HepG2 (cell line): ENCODE results near the gene WNT7A. TPM values are rescaled to one million over a fixed set of nuclear protein-coding genes. Genes with fewer than 3 reads are reported as not detected.
A peak's percentile ranks its signal among the peaks of the same experiment; 100 is the strongest.

Source experiments
- ATAC-seq: fragments of 200-7000 bp; cut with Tn5 transposase; 3 replicates; pipeline ENCODE4 v1.9.1; 2020; ENCODE audit warnings: mild to moderate bottlenecking, moderate library complexity
- BruUV-seq: library from RNA; stranded (reverse); fragments of 400-500 nt; replicated peaks from 2 replicates; lab custom pipeline; 2021; lab: Mats Ljungman, UMichigan
- CTCF ChIA-PET: fragments of 300-600 bp; formaldehyde crosslinking; extraction: SDS; loops from one replicate; lab custom pipeline; 2021; ENCODE audit warnings: low total read pairs, inconsistent platforms, low intra/inter-chr PET ratio; lab: Yijun Ruan, JAX
- POLR2A ChIA-PET: fragments of 350-600 bp; sonication (Branson Sonifier 250); formaldehyde crosslinking; loops from one replicate; lab custom pipeline; 2020; ENCODE audit warnings: antibody characterized with exemption, inconsistent platforms; lab: Yijun Ruan, JAX
- DNase-seq: peaks from one replicate; pipeline ENCODE4 v3.0.0-alpha.2; 2015; ENCODE audit warnings: low spot score
- FAIRE-seq: peaks from 3 replicates; lab custom pipeline; 2011; peaks lifted over from hg19 to GRCh38; lab: Jason Lieb, UNC
- H2AFZ ChIP-seq: one replicate; pipeline ENCODE4 v1.6.1; 2011; ENCODE audit warnings: low read length, inconsistent platforms
- H3K27ac ChIP-seq: fragments of 300-600 bp; 3 replicates; pipeline ENCODE4 v1.8.0; 2011; ENCODE audit warnings: mixed run types, mild to moderate bottlenecking, mixed read lengths, low read length, inconsistent platforms; ENCODE audit not compliant: insufficient read depth; ENCODE audit errors: extremely low read length
- H3K27me3 ChIP-seq, 2 experiments: fragments of 200-600 bp in 1 of 2; 2 replicates in 1 of 2; 3 replicates in 1 of 2; pipeline versions ENCODE4 v1.6.0 to v1.8.0; 2011; ENCODE audit warnings: low read length in 2 of 2, mild to moderate bottlenecking in 2 of 2, moderate library complexity in 2 of 2, inconsistent platforms in 1 of 2; ENCODE audit not compliant: insufficient read depth in 2 of 2, control insufficient read depth in 1 of 2
- H3K36me3 ChIP-seq, 2 experiments: fragments of 200-600 bp in 1 of 2; replicated peaks in 1 of 2; 2 replicates in 1 of 2; 3 replicates in 1 of 2; pipeline versions ENCODE4 v1.5.1 to v1.8.0; 2011; ENCODE audit warnings: low read length in 2 of 2, inconsistent platforms in 1 of 2; ENCODE audit not compliant: insufficient read depth in 2 of 2, control insufficient read depth in 1 of 2
- H3K4me1 ChIP-seq: 2 replicates; pipeline ENCODE4 v1.5.1; 2012; ENCODE audit warnings: low read length, inconsistent platforms; ENCODE audit not compliant: insufficient read depth
- H3K4me2 ChIP-seq: 2 replicates; pipeline ENCODE4 v1.6.0; 2011; ENCODE audit warnings: low read depth, low read length, inconsistent platforms
- H3K4me3 ChIP-seq, 3 experiments: fragments of 200-600 bp in 1 of 3; sonication (generic), shearing (Covaris generic) in 1 of 3; replicated peaks in 1 of 3; 2 replicates each; pipeline ENCODE4 v1.5.1; 2011 to 2016; ENCODE audit warnings: low read length in 3 of 3, inconsistent platforms in 2 of 3, low read depth in 2 of 3, mild to moderate bottlenecking in 2 of 3, control low read depth in 1 of 3, mixed read lengths in 1 of 3; ENCODE audit not compliant: insufficient read depth in 1 of 3
- H3K79me2 ChIP-seq: one replicate; pipeline ENCODE4 v1.6.1; 2011; ENCODE audit warnings: low read length, inconsistent platforms; ENCODE audit not compliant: insufficient read depth
- H3K9ac ChIP-seq: 2 replicates; pipeline ENCODE4 v1.6.0; 2011; ENCODE audit warnings: mild to moderate bottlenecking, low read depth, low read length, inconsistent platforms; ENCODE audit not compliant: insufficient read depth
- H3K9me3 ChIP-seq: 2 replicates; pipeline ENCODE4 v1.5.1; 2012; ENCODE audit warnings: mild to moderate bottlenecking, low read length
- H4K20me1 ChIP-seq: 2 replicates; pipeline ENCODE4 v1.6.0; 2011; ENCODE audit warnings: inconsistent platforms, mild to moderate bottlenecking, low read length, moderate library complexity; ENCODE audit not compliant: insufficient read depth
- ATF1 ChIP-seq: IDR thresholded peaks from 2 replicates; pipeline ENCODE4 v1.6.1; 2016; ENCODE audit warnings: mild to moderate bottlenecking, control low read depth
- CHCHD3 ChIP-seq: sonication (generic); formaldehyde crosslinking; IDR thresholded peaks from 2 replicates; pipeline ENCODE4 v1.8.0; 2022; ENCODE audit warnings: mild to moderate bottlenecking, missing genetic modification reagents, moderate library complexity
- KDM6A ChIP-seq: IDR thresholded peaks from 2 replicates; pipeline ENCODE4 v1.6.1; 2016; ENCODE audit warnings: low read depth
- MEIS1 ChIP-seq: sonication (generic); formaldehyde crosslinking; IDR thresholded peaks from 2 replicates; pipeline ENCODE4 v1.9.0; 2021; ENCODE audit warnings: mild to moderate bottlenecking, missing genetic modification reagents, moderate library complexity, borderline replicate concordance
- NBN ChIP-seq: fragments of 450-650 bp; conservative IDR thresholded peaks from 2 replicates; pipeline ENCODE4 v1.6.1; 2017
- RXRA ChIP-seq: sonication (generic); formaldehyde crosslinking; IDR thresholded peaks from 2 replicates; pipeline ENCODE4 v1.5.1; 2020; ENCODE audit warnings: missing genetic modification reagents
- SALL1 ChIP-seq: sonication (generic); formaldehyde crosslinking; IDR thresholded peaks from 2 replicates; pipeline ENCODE4 v1.8.0; 2022; ENCODE audit warnings: mild to moderate bottlenecking, missing genetic modification reagents
- ZFX ChIP-seq: sonication (generic); formaldehyde crosslinking; IDR thresholded peaks from 2 replicates; pipeline ENCODE4 v1.4.0; 2020; ENCODE audit warnings: mild to moderate bottlenecking, low read depth, missing genetic modification reagents, moderate library complexity
- ZNF570 ChIP-seq: sonication (generic); formaldehyde crosslinking; IDR thresholded peaks from 2 replicates; pipeline ENCODE4 v1.4.0; 2020; ENCODE audit warnings: mild to moderate bottlenecking, missing genetic modification reagents, borderline replicate concordance
- ZNF616 ChIP-seq: sonication (generic); formaldehyde crosslinking; IDR thresholded peaks from 2 replicates; pipeline ENCODE4 v1.5.0; 2020; ENCODE audit warnings: low read depth, mild to moderate bottlenecking, missing genetic modification reagents
- ZNF670 ChIP-seq: sonication (generic); formaldehyde crosslinking; IDR thresholded peaks from 2 replicates; pipeline ENCODE4 v1.8.0; 2022; ENCODE audit warnings: mild to moderate bottlenecking, missing genetic modification reagents, borderline replicate concordance
- WGBS: methylation state at CpG from one replicate; pipeline ENCODE4 v1.1.6; 2017; ENCODE audit warnings: low lambda C conversion rate; 5-methylcytosine and 5-hydroxymethylcytosine counted together
- in situ Hi-C: cut with HindIII; loops from 2 replicates; pipeline ENCODE4 v1.10.0; 2017; ENCODE audit warnings: low pct_unique_long_range_greater_than_20kb; ENCODE audit not compliant: extremely low pct_ligation_motif_present
- intact Hi-C: fragments of 100-400 bp; cut with micrococcal nuclease; formaldehyde crosslinking; loops from one replicate; pipeline ENCODE4 v1.10.0; 2022; ENCODE audit not compliant: unreplicated experiment
- polyA plus RNA-seq, 8 experiments: library from polyadenylated mRNA; depleted of rRNA in 3 of 8; stranded (reverse) in 7 of 8; unstranded in 1 of 8; fragments of >200 nt; fragmentation: Illumina TruSeq in 4 of 8; extraction: Trizol in 4 of 8; gene quantifications; 2 replicates each; pipeline versions ENCODE4 v1.2.1 to v1.2.3, GENCODE V29; 2011 to 2016; ENCODE audit warnings: low read depth in 4 of 8, missing spikeins in 1 of 8, mixed read lengths in 1 of 8; ENCODE audit not compliant: insufficient read depth in 1 of 8
- total RNA-seq, 5 experiments: library from RNA; depleted of rRNA; stranded (reverse); fragments of >200 nt; fragmentation: Illumina TruSeq; extraction: Trizol; gene quantifications; 2 replicates each; pipeline ENCODE4 v1.2.3, GENCODE V29; 2016; ENCODE audit warnings: low read depth in 1 of 5
- TF ChIP-seq, protein P1 (sequence below): sonication (generic); formaldehyde crosslinking; IDR thresholded peaks from 2 replicates; pipeline ENCODE4 v1.8.1; 2023; ENCODE audit warnings: missing genetic modification reagents, mild to moderate bottlenecking, borderline replicate concordance
- TF ChIP-seq, protein P2 (sequence below): sonication (generic); formaldehyde crosslinking; conservative IDR thresholded peaks from 2 replicates; pipeline ENCODE4 v1.4.0; 2020; ENCODE audit warnings: missing genetic modification reagents
- TF ChIP-seq, protein P3 (sequence below): sonication (generic); formaldehyde crosslinking; IDR thresholded peaks from 2 replicates; pipeline ENCODE4 v1.4.0; 2020; ENCODE audit warnings: missing genetic modification reagents
- TF ChIP-seq, protein P4 (sequence below): IDR thresholded peaks from 2 replicates; pipeline ENCODE4 v1.6.1; 2016; ENCODE audit warnings: missing biosample characterization, missing genetic modification reagents, low read depth
- TF ChIP-seq, protein P5 (sequence below): sonication (generic); formaldehyde crosslinking; IDR thresholded peaks from 2 replicates; pipeline ENCODE4 v1.4.0; 2020; ENCODE audit warnings: missing genetic modification reagents

WNT7A gene
- total and polyA plus RNA-seq, 2 of the 13 experiments (the other 11 are each of a cell fraction or from before 2014, with no cell fraction given) = not detected

DNA sequence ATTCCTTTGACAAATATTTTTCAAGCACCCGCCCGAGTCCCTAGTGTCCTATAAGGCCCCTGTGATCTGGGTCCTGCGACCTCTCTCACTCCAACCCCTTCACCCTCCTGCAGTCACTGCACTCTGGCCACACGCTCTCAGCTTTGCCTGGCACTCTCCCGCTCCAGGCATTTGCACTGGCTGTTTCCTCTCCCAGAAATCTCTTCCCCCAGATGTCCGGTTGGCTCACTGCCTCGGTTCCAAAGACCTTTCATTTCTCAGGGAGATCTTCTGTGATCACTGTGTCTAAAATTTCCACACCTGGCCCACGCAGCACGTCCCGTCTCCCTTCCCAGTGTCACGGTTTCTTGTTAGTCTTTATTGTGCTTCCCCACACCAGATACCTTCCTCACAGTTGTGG lies 97.4 kb downstream of the WNT7A start:
- no peak for FAIRE-seq

DNA sequence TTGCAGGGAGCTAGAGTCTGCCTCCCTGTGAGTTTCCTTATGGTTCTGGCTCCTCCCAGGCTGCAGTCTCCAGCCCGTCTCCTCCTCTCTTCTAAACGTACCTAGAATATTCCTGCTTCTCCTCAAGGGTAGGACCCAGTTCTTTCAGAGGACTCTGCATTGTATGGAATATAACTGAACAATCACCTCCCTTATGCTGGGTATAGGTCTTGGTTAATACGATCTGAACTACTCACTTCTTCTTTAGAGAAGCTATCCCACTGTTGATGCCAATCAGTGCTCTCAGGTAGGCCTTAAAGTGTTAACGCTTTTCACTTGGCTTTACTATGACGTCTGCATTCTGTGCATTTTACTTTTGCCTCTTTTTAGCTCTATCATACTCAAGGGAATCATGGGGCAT lies 98.5 kb downstream of the WNT7A start:
- POLR2A ChIA-PET = no interaction called here
- 3% methylated on average over 5 of the region's 5 CpGs for WGBS
- Histone ChIP-seq H3K4me3 (no peak overlapping the region), H3K4me2 (no peak overlapping the region), H3K9me3 (no peaks in the 10 kb centered on the region), H2AFZ (no peak overlapping the region), H3K79me2 (no peaks in the 10 kb centered on the region), H3K36me3 (no peaks in the 10 kb centered on the region), H3K27ac (no peak overlapping the region), H4K20me1 (0 out of 2 replicates have a peak, but pooled peaks cover 4% of the 10 kb centered on the region), H3K4me1 (no peaks in the 10 kb centered on the region), H3K27me3 (peaks cover 23 to 66% of the 10 kb centered on the region in 2 experiments), H3K9ac (no peak overlapping the region)
- no TSS peak for BruUV-seq
- no peak for ATAC-seq
- in situ Hi-C loops = no loop called here
- intact Hi-C loops = no loop called here
- DNase-seq = no peak
- CTCF ChIA-PET = no interaction called here
- FAIRE-seq = no peak
- TF ChIP-seq MEIS1 (no peak), ZNF670 (CRISPR knock-in tag) (no peak), ATF1 (CRISPR knock-in tag) (no peak), KDM6A (no peak), RXRA (CRISPR knock-in tag) (no peak), SALL1 (CRISPR knock-in tag) (no peak)
- TF ChIP-seq, protein P1, sequence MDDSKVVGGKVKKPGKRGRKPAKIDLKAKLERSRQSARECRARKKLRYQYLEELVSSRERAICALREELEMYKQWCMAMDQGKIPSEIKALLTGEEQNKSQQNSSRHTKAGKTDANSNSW (CRISPR knock-in tag) = no peak
- TF ChIP-seq, protein P2, sequence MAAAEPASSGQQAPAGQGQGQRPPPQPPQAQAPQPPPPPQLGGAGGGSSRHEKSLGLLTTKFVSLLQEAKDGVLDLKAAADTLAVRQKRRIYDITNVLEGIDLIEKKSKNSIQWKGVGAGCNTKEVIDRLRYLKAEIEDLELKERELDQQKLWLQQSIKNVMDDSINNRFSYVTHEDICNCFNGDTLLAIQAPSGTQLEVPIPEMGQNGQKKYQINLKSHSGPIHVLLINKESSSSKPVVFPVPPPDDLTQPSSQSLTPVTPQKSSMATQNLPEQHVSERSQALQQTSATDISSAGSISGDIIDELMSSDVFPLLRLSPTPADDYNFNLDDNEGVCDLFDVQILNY (CRISPR knock-in tag) = no peak
- TF ChIP-seq, protein P3, sequence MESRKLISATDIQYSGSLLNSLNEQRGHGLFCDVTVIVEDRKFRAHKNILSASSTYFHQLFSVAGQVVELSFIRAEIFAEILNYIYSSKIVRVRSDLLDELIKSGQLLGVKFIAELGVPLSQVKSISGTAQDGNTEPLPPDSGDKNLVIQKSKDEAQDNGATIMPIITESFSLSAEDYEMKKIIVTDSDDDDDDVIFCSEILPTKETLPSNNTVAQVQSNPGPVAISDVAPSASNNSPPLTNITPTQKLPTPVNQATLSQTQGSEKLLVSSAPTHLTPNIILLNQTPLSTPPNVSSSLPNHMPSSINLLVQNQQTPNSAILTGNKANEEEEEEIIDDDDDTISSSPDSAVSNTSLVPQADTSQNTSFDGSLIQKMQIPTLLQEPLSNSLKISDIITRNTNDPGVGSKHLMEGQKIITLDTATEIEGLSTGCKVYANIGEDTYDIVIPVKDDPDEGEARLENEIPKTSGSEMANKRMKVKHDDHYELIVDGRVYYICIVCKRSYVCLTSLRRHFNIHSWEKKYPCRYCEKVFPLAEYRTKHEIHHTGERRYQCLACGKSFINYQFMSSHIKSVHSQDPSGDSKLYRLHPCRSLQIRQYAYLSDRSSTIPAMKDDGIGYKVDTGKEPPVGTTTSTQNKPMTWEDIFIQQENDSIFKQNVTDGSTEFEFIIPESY (CRISPR knock-in tag) = no peak
- TF ChIP-seq, protein P4, sequence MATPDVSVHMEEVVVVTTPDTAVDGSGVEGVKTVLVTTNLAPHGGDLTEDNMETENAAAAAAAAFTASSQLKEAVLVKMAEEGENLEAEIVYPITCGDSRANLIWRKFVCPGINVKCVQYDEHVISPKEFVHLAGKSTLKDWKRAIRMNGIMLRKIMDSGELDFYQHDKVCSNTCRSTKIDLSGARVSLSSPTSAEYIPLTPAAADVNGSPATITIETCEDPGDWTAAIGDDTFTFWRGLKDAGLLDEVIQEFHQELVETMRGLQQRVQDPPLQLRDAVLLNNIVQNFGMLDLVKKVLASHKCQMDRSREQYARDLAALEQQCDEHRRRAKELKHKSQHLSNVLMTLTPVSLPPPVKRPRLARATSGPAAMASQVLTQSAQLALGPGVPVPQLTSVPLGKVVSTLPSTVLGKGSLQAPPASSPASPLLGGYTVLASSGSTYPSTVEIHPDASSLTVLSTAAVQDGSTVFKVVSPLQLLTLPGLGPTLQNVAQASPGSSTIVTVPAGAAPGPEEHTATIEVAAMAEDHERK (CRISPR knock-in tag) = no peak
- TF ChIP-seq, protein P5, sequence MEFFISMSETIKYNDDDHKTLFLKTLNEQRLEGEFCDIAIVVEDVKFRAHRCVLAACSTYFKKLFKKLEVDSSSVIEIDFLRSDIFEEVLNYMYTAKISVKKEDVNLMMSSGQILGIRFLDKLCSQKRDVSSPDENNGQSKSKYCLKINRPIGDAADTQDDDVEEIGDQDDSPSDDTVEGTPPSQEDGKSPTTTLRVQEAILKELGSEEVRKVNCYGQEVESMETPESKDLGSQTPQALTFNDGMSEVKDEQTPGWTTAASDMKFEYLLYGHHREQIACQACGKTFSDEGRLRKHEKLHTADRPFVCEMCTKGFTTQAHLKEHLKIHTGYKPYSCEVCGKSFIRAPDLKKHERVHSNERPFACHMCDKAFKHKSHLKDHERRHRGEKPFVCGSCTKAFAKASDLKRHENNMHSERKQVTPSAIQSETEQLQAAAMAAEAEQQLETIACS (CRISPR knock-in tag) = no peak

More for the DNA sequence above, 97.4 kb downstream of the WNT7A start:
- Histone ChIP-seq H3K4me1 (no peaks in the 10 kb centered on the region), H3K9ac (no peak overlapping the region), H3K4me3 (no peak overlapping the region), H3K27me3 (peaks cover 23 to 73% of the 10 kb centered on the region in 2 experiments), H3K9me3 (no peaks in the 10 kb centered on the region), H3K79me2 (no peaks in the 10 kb centered on the region), H2AFZ (no peak overlapping the region), H3K4me2 (no peak overlapping the region), H4K20me1 (0 out of 2 replicates have a peak, but pooled peaks cover 4% of the 10 kb centered on the region), H3K27ac (no peak overlapping the region), H3K36me3 (no peaks in the 10 kb centered on the region)
- peak; percentile 28; the same call in 1 of the 3 replicates for ATAC-seq
- ChIA-PET CTCF (no interaction called here), POLR2A (no interaction called here)
- in situ Hi-C loops = no loop called here
- intact Hi-C loops = no loop called here
- no peak for DNase-seq
- BruUV-seq = no TSS peak
- TF ChIP-seq ZNF570 (CRISPR knock-in tag) (no peak), ZFX (CRISPR knock-in tag) (no peak), CHCHD3 (CRISPR knock-in tag) (no peak), ZNF616 (CRISPR knock-in tag) (no peak), NBN (no peak)
- WGBS = 10% methylated on average over 11 of the region's 11 CpGs
